ENCODE measurements around the gene PLVAP.
A peak's percentile ranks its signal among the peaks of the same experiment; 100 is the strongest.

The PLVAP gene

GRCh38 chr19:17419621-17420474 lies 42.7 kb upstream of the PLVAP start, which contains the start of gene MVB12A:
Gene MVB12A, plus strand, starts transcription at chr19:17420047. Its CDS starts 89 bp downstream, at chr19:17420136.
- H3K56ac ChIP-seq (ENCODE audit: low read length): peak within 1 kb of the TSS; percentile 89
- no peak within 1 kb of the TSS for H3K23ac ChIP-seq (ENCODE audit: low read length)
- H3K4me3 ChIP-seq (ENCODE audit: low read length): peak within 1 kb of the TSS; percentile 90
- no peak within 1 kb of the TSS for H2BK15ac ChIP-seq (replicated peaks; ENCODE audit: low read depth)
- no peak within 1 kb of the TSS for H4K8ac ChIP-seq (ENCODE audit: low read depth, low read length)
- H2BK120ac ChIP-seq (ENCODE audit: low read depth, low read length): no peak within 1 kb of the TSS
- H3K4me1 ChIP-seq (ENCODE audit: control insufficient read depth, low read depth, low read length): peaks cover 3% of the 10 kb centered on the region
- no peak within 1 kb of the TSS for H2BK5ac ChIP-seq (ENCODE audit: low read length)
- H3K79me2 ChIP-seq (ENCODE audit: control insufficient read depth, insufficient read depth, low read length): no peaks in the 10 kb centered on the region
- peak within 1 kb of the TSS; percentile 28 for H3K27ac ChIP-seq (ENCODE audit: low read depth, low read length)
- H3K4me2 ChIP-seq (ENCODE audit: low read length): peak within 1 kb of the TSS; percentile 91
- H2AK5ac ChIP-seq (ENCODE audit: low read length): peak within 1 kb of the TSS; percentile 18
- H3K18ac ChIP-seq (ENCODE audit: low read length): peak within 1 kb of the TSS; percentile 11
- no peak within 1 kb of the TSS for H4K5ac ChIP-seq (ENCODE audit: low read length)
- peak; percentile 100 for DNase-seq
- H3K79me1 ChIP-seq (ENCODE audit: low read length): no peaks in the 10 kb centered on the region
- WGBS (ENCODE audit: extremely low coverage, insufficient coverage, low lambda C conversion rate): no CpG with 5 or more reads among the region's 85 CpGs
- peak within 1 kb of the TSS; percentile 77 for H3K9ac ChIP-seq (ENCODE audit: low read length)
- no peaks in the 10 kb centered on the region for H3K36me3 ChIP-seq (ENCODE audit: control insufficient read depth, insufficient read depth, low read length)
- H3K27me3 ChIP-seq (ENCODE audit: insufficient read depth, low read length, poor library complexity): no peaks in the 10 kb centered on the region
- peak within 1 kb of the TSS; percentile 48 for H3K4ac ChIP-seq (ENCODE audit: low read depth, low read length)

- peak overlapping the region; percentile 61 for H3K9ac ChIP-seq (ENCODE audit: low read length)
- no peak overlapping the region for H2BK15ac ChIP-seq (replicated peaks; ENCODE audit: low read depth)
- peak overlapping the region; percentile 21 for H3K4me3 ChIP-seq (ENCODE audit: low read length)
- H3K79me1 ChIP-seq (ENCODE audit: low read length): no peaks in the 10 kb centered on the region
- H3K18ac ChIP-seq (ENCODE audit: low read length): peak overlapping the region; percentile 11
- H4K8ac ChIP-seq (ENCODE audit: low read depth, low read length): no peak overlapping the region
- H3K4me1 ChIP-seq (ENCODE audit: control insufficient read depth, low read depth, low read length): peaks cover 3% of the 10 kb centered on the region
- no peak overlapping the region for H2BK120ac ChIP-seq (ENCODE audit: low read depth, low read length)
- H3K36me3 ChIP-seq (ENCODE audit: control insufficient read depth, insufficient read depth, low read length): no peaks in the 10 kb centered on the region
- peak overlapping the region; percentile 28 for H3K27ac ChIP-seq (ENCODE audit: low read depth, low read length)
- H3K79me2 ChIP-seq (ENCODE audit: control insufficient read depth, insufficient read depth, low read length): no peaks in the 10 kb centered on the region
- H3K56ac ChIP-seq (ENCODE audit: low read length): peak overlapping the region; percentile 63
- H3K4ac ChIP-seq (ENCODE audit: low read depth, low read length): peak overlapping the region; percentile 48
- H3K23ac ChIP-seq (ENCODE audit: low read length): no peak overlapping the region
- no peak overlapping the region for H2BK5ac ChIP-seq (ENCODE audit: low read length)
- DNase-seq: no peak
- no peaks in the 10 kb centered on the region for H3K27me3 ChIP-seq (ENCODE audit: insufficient read depth, low read length, poor library complexity)
- H2AK5ac ChIP-seq (ENCODE audit: low read length): no peak overlapping the region
- H4K5ac ChIP-seq (ENCODE audit: low read length): no peak overlapping the region
- peak overlapping the region; percentile 44 for H3K4me2 ChIP-seq (ENCODE audit: low read length)
- WGBS (ENCODE audit: extremely low coverage, insufficient coverage, low lambda C conversion rate): no CpG with 5 or more reads among the region's 8 CpGs
These were observed 42.0 kb upstream of the PLVAP start for GRCh38 chr19:17419154-17419620.

- whole genome bisulfite sequencing (ENCODE audit: extremely low coverage, insufficient coverage, low lambda C conversion rate): no CpG with 5 or more reads among the region's 3 CpGs
- peak overlapping the region; percentile 61 for H3K9ac ChIP-seq (ENCODE audit: low read length)
- no peaks in the 10 kb centered on the region for H3K79me1 ChIP-seq (ENCODE audit: low read length)
- DNase-seq: peak; percentile 20
- H3K56ac ChIP-seq (ENCODE audit: low read length): no peak overlapping the region
- H2BK120ac ChIP-seq (ENCODE audit: low read depth, low read length): no peak overlapping the region
- no peaks in the 10 kb centered on the region for H3K79me2 ChIP-seq (ENCODE audit: control insufficient read depth, insufficient read depth, low read length)
- H3K4ac ChIP-seq (ENCODE audit: low read depth, low read length): no peak overlapping the region
- H2BK15ac ChIP-seq (replicated peaks; ENCODE audit: low read depth): no peak overlapping the region
- H3K4me1 ChIP-seq (ENCODE audit: control insufficient read depth, low read depth, low read length): peaks cover 3% of the 10 kb centered on the region
- no peak overlapping the region for H2AK5ac ChIP-seq (ENCODE audit: low read length)
- no peak overlapping the region for H2BK5ac ChIP-seq (ENCODE audit: low read length)
- H3K36me3 ChIP-seq (ENCODE audit: control insufficient read depth, insufficient read depth, low read length): no peaks in the 10 kb centered on the region
- no peak overlapping the region for H3K27ac ChIP-seq (ENCODE audit: low read depth, low read length)
- no peak overlapping the region for H3K18ac ChIP-seq (ENCODE audit: low read length)
- H4K5ac ChIP-seq (ENCODE audit: low read length): no peak overlapping the region
- H3K23ac ChIP-seq (ENCODE audit: low read length): no peak overlapping the region
- no peak overlapping the region for H3K4me3 ChIP-seq (ENCODE audit: low read length)
- no peak overlapping the region for H4K8ac ChIP-seq (ENCODE audit: low read depth, low read length)
- no peak overlapping the region for H3K4me2 ChIP-seq (ENCODE audit: low read length)
- no peaks in the 10 kb centered on the region for H3K27me3 ChIP-seq (ENCODE audit: insufficient read depth, low read length, poor library complexity)
These were observed 41.6 kb upstream of the PLVAP start for GRCh38 chr19:17418710-17419109.

- no peak overlapping the region for H3K4me2 ChIP-seq (ENCODE audit: low read length)
- H2BK120ac ChIP-seq (ENCODE audit: low read depth, low read length): no peak overlapping the region
- H3K27ac ChIP-seq (ENCODE audit: low read depth, low read length): no peak overlapping the region
- H3K79me2 ChIP-seq (ENCODE audit: control insufficient read depth, insufficient read depth, low read length): no peaks in the 10 kb centered on the region
- H2BK5ac ChIP-seq (ENCODE audit: low read length): no peak overlapping the region
- H2BK15ac ChIP-seq (replicated peaks; ENCODE audit: low read depth): no peak overlapping the region
- H3K36me3 ChIP-seq (ENCODE audit: control insufficient read depth, insufficient read depth, low read length): no peaks in the 10 kb centered on the region
- H4K8ac ChIP-seq (ENCODE audit: low read depth, low read length): no peak overlapping the region
- no peak overlapping the region for H4K5ac ChIP-seq (ENCODE audit: low read length)
- DNase-seq: peak; percentile 66
- H3K9ac ChIP-seq (ENCODE audit: low read length): no peak overlapping the region
- no peak overlapping the region for H2AK5ac ChIP-seq (ENCODE audit: low read length)
- H3K23ac ChIP-seq (ENCODE audit: low read length): no peak overlapping the region
- H3K79me1 ChIP-seq (ENCODE audit: low read length): no peaks in the 10 kb centered on the region
- no peak overlapping the region for H3K18ac ChIP-seq (ENCODE audit: low read length)
- H3K4ac ChIP-seq (ENCODE audit: low read depth, low read length): no peak overlapping the region
- no CpG with 5 or more reads among the region's 6 CpGs for WGBS (ENCODE audit: extremely low coverage, insufficient coverage, low lambda C conversion rate)
- H3K4me1 ChIP-seq (ENCODE audit: control insufficient read depth, low read depth, low read length): peaks cover 3% of the 10 kb centered on the region
- peak overlapping the region; percentile 78 for H3K56ac ChIP-seq (ENCODE audit: low read length)
- no peaks in the 10 kb centered on the region for H3K27me3 ChIP-seq (ENCODE audit: insufficient read depth, low read length, poor library complexity)
- H3K4me3 ChIP-seq (ENCODE audit: low read length): no peak overlapping the region
These were observed 38.0 kb upstream of the PLVAP start for GRCh38 chr19:17415121-17415520.

- Histone ChIP-seq H3K56ac (ENCODE audit: low read length) (no peak overlapping the region), H3K27me3 (ENCODE audit: insufficient read depth, low read length, poor library complexity) (no peaks in the 10 kb centered on the region), H3K23ac (ENCODE audit: low read length) (no peak overlapping the region), H3K4me3 (ENCODE audit: low read length) (no peak overlapping the region), H3K79me1 (ENCODE audit: low read length) (no peaks in the 10 kb centered on the region), H3K4me1 (ENCODE audit: control insufficient read depth, low read depth, low read length) (peaks cover 3% of the 10 kb centered on the region), H2AK5ac (ENCODE audit: low read length) (no peak overlapping the region), H4K5ac (ENCODE audit: low read length) (no peak overlapping the region), H3K36me3 (ENCODE audit: control insufficient read depth, insufficient read depth, low read length) (no peaks in the 10 kb centered on the region), H3K4ac (ENCODE audit: low read depth, low read length) (no peak overlapping the region), H2BK5ac (ENCODE audit: low read length) (no peak overlapping the region), H3K4me2 (ENCODE audit: low read length) (no peak overlapping the region), H4K8ac (ENCODE audit: low read depth, low read length) (no peak overlapping the region), H2BK120ac (ENCODE audit: low read depth, low read length) (no peak overlapping the region), H3K27ac (ENCODE audit: low read depth, low read length) (no peak overlapping the region), H3K79me2 (ENCODE audit: control insufficient read depth, insufficient read depth, low read length) (no peaks in the 10 kb centered on the region), H2BK15ac (replicated peaks; ENCODE audit: low read depth) (no peak overlapping the region), H3K9ac (ENCODE audit: low read length) (no peak overlapping the region), H3K18ac (ENCODE audit: low read length) (no peak overlapping the region)
- DNase-seq: no peak
- WGBS (ENCODE audit: extremely low coverage, insufficient coverage, low lambda C conversion rate): no CpG with 5 or more reads among the region's 8 CpGs
These were observed 37.0 kb upstream of the PLVAP start for GRCh38 chr19:17414097-17414496.
